H1 (cell line): ENCODE measurements around the gene HOXD4.

Experiments used
- CHD7 ChIP-seq: fragments of 300-600 bp; sonication (generic); IDR thresholded peaks from 2 replicates; pipeline ENCODE4 v1.7.1; 2012; ENCODE audit warnings: low read length, moderate library complexity, mild to moderate bottlenecking, inconsistent platforms; ENCODE audit not compliant: insufficient replicate concordance
- CTCF ChIP-seq, 3 experiments: IDR thresholded peaks; 1 replicate in 2 of 3; 2 replicates in 1 of 3; pipeline versions ENCODE4 v1.5.1 to v1.6.1; 2011; ENCODE audit warnings: low read length in 3 of 3, mild to moderate bottlenecking in 3 of 3, inconsistent platforms in 2 of 3, low read depth in 1 of 3, moderate library complexity in 1 of 3; ENCODE audit not compliant: insufficient read depth in 1 of 3; ENCODE audit errors: control extremely low read depth in 1 of 3
- EP300 ChIP-seq, 2 experiments: IDR thresholded peaks; 1 replicate in 1 of 2; 2 replicates in 1 of 2; pipeline ENCODE4 v1.6.1; 2011 to 2012; ENCODE audit warnings: low read depth in 2 of 2, low read length in 2 of 2, mild to moderate bottlenecking in 2 of 2, borderline replicate concordance in 1 of 2, inconsistent platforms in 1 of 2, moderate library complexity in 1 of 2
- JUN ChIP-seq: IDR thresholded peaks from 2 replicates; pipeline ENCODE4 v1.6.1; 2011; ENCODE audit warnings: low read depth, mild to moderate bottlenecking, improper control_type of control experiment, low read length
- MAX ChIP-seq: IDR thresholded peaks from 2 replicates; pipeline ENCODE4 v1.6.1; 2012; ENCODE audit warnings: inconsistent platforms
- NANOG ChIP-seq: IDR thresholded peaks from 2 replicates; pipeline ENCODE4 v1.6.1; 2011; ENCODE audit warnings: low read length, low read depth, mild to moderate bottlenecking, inconsistent platforms; ENCODE audit not compliant: insufficient read depth, poor library complexity, severe bottlenecking
- SP2 ChIP-seq: IDR thresholded peaks from 2 replicates; pipeline ENCODE4 v1.6.1; 2012; ENCODE audit warnings: mild to moderate bottlenecking, low read length, inconsistent platforms
- SRF ChIP-seq: IDR thresholded peaks from 2 replicates; pipeline ENCODE4 v1.6.1; 2011; ENCODE audit warnings: mild to moderate bottlenecking, low read depth, low read length, moderate library complexity

GRCh38 chr2:176125772-176126054 is 25.6 kb upstream of the HOXD4 start:
- TF ChIP-seq SP2 = no peak
- TF ChIP-seq MAX = no peak
- TF ChIP-seq JUN = no peak
- no peak for TF ChIP-seq CTCF (IDR thresholded peaks at IDR 0.05; ENCODE audit: control extremely low read depth in 1 of 3, insufficient read depth in 1 of 3, low read depth in 1 of 3, low read length in 3 of 3)
- no peak for TF ChIP-seq NANOG
- TF ChIP-seq CHD7 = no peak
- no peak for TF ChIP-seq EP300 (IDR thresholded peaks at IDR 0.05; ENCODE audit: borderline replicate concordance in 1 of 2, low read depth in 2 of 2, low read length in 2 of 2)
- no peak for TF ChIP-seq SRF
